GM21723 (cell line): Measurements from ENCODE around the gene EFS.
"Not testable (repeated sequence)": the region's sequence is repeated elsewhere in the genome, so short reads cannot be mapped to it uniquely, and the experiment has no call there.

ENCODE experiments used
- ATAC-seq: cut with Tn5 transposase; IDR thresholded peaks from one replicate; pipeline ENCODE4 v1.9.1; 2021; ENCODE audit warnings: mild to moderate bottlenecking, moderate library complexity; ENCODE audit not compliant: unreplicated experiment

The EFS gene

GRCh38 chr14:23339506-23340268 lies 25.3 kb downstream of the EFS start:
- ATAC-seq = no peak

- ATAC-seq = no peak
Observed at GRCh38 chr14:23335623-23336022, 29.3 kb downstream of the EFS start.

GRCh38 chr14:23327947-23328744 lies 36.8 kb downstream of the EFS start:
- ATAC-seq = no peak

- no peak for ATAC-seq
Observed at GRCh38 chr14:23326491-23327332, 38.3 kb downstream of the EFS start.

- not testable (repeated sequence) for ATAC-seq
Observed at GRCh38 chr14:23325746-23326145, 39.2 kb downstream of the EFS start.

GRCh38 chr14:23324993-23325392 lies 40.0 kb downstream of the EFS start:
- ATAC-seq = no peak

- ATAC-seq = no peak
Observed at GRCh38 chr14:23324455-23324846, 40.5 kb downstream of the EFS start.

GRCh38 chr14:23323838-23324454 lies 41.0 kb downstream of the EFS start:
- ATAC-seq = no peak

GRCh38 chr14:23322568-23323517 lies 42.1 kb downstream of the EFS start:
- no peak for ATAC-seq

GRCh38 chr14:23321572-23322547 lies 43.1 kb downstream of the EFS start:
- peak; percentile 16 for ATAC-seq

- peak; percentile 90 for ATAC-seq
Observed at GRCh38 chr14:23320584-23321571, 44.1 kb downstream of the EFS start, which contains the start of gene PABPN1. Gene PABPN1 (plus strand): TSS chr14:23321457. CDS start chr14:23321470, 13 bp downstream.

GRCh38 chr14:23319746-23320583 lies 45.0 kb downstream of the EFS start:
- ATAC-seq = no peak

- no peak for ATAC-seq
Observed at GRCh38 chr14:23316300-23316699, 48.7 kb downstream of the EFS start.

GRCh38 chr14:23310546-23310945 lies 54.4 kb downstream of the EFS start:
- no peak for ATAC-seq

GRCh38 chr14:23308721-23309445 lies 56.1 kb downstream of the EFS start:
- no peak for ATAC-seq
